Right hindlimb (tissue), 1 donor: ENCODE results near the gene HLA-DMA.
"Not testable (repeated sequence)": the region's sequence is repeated elsewhere in the genome, so short reads cannot be mapped to it uniquely, and the experiment has no call there.

Source experiments
- DNase-seq: peaks from one replicate; pipeline ENCODE4 v3.0.0-alpha.2; 2018

HLA-DMA gene

GRCh38 chr6:32953775-32954174, 878 bp upstream of the HLA-DMA start:
- no peak for DNase-seq

GRCh38 chr6:32950449-32950848, 2.4 kb downstream of the HLA-DMA start:
- no peak for DNase-seq

DNA sequence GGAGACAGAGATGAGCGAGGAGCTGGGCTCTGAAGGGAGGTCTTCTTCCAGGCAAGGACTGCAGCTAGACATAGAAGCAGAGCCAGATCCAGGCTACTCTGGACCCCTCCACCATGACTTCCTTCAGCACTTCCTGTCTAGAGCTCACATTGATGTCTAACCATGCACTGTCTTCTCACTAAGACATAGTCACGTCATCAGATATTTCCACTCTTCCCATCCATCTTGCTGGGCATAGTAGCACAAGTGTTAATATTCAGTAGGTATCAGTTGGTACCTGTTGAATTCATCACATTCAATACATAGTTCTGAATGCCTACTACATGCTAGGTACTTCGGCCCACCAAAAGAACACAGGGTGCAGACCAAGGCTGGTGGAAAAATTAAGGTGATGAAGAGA, 2.9 kb downstream of the HLA-DMA start:
- DNase-seq = no peak

DNA sequence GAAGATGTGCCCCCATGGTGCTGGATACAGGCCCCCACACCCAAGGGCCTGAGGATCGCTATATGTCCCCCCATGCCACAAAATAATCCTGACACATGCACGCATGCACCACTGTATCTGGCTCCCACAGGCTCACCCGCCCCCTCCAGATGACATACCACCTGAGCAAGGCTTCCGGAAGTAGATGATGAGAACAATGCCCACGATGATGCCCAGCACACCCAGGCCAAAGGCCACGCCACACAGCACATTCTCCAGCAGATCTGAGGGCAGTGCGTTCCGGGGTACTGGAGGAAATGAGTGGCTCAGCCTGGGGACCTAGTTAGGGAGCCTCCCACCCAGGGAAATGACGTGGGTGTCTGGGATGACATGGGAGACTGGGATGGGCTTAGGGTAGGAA, 3.8 kb downstream of the HLA-DMA start:
- DNase-seq = no peak

- DNase-seq = peak; percentile 37
These were observed 5.1 kb downstream of the HLA-DMA start for GRCh38 chr6:32947552-32948465.

DNA sequence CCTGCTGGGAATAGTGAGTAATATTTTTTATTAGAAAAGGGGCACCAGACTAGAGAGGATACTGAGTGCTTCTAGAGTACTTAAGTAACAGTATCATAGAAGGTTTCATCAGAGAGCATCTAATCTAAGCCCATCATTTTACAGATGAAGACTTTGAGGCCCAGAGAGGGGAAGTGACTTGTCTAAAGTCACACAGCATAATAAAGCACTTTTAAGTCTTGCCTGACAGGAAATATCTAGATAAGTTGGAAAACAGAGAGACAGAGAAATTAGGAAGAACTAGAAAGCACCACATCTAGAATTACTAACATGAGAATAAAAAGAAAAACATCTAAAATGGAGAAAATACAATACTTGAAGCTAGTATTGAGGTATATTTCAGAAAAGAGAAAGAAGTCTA, 6.0 kb downstream of the HLA-DMA start:
- DNase-seq = no peak

DNA sequence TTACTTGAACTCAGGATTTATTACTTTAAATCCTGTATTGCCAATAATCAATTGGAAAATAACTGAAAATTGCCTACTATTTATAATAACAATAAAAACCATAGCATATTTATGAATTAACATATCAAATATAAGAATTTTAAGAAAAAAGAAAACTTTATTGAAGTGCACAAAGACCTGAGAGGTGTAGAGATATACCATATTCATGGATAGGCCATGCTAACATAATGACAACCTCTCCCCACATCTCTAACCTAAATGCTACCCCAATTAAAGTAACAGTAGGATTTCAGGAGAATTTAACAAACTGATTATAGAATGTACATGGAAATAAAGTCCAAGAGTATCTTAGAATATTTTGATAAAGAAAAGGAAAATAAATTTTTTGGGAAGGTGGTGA, 6.9 kb downstream of the HLA-DMA start:
- DNase-seq = no peak

DNA sequence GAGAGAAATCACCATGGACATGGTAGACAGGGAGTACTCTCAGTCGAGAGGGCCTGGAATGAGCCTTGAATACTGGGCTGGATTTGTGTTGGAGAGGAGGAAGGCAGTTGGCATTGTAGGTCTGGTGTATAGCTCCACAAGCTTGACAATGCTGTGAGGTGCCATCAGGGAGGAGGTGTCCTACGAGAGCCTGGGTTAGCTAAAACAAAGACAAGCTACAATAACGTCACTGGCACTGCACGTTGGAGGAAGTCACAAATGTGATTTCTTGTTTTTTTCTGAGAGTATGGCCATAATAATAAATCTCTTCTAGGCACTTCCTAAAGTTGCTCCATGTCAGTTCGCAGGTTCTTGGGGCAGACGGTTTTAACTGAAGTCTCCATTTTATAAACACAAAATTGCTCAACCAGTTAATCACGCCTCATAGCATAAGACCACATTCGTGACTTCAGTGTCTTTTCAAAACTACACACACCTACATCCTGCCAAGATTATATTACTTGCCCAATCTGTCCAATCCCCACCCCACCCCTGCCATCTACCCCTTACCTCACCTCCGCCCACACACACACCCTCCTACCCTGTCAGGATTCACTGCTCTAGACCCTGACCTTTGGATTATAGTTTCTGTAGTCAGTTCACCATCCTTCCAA, 7.7 kb downstream of the HLA-DMA start:
- DNase-seq = no peak

DNA sequence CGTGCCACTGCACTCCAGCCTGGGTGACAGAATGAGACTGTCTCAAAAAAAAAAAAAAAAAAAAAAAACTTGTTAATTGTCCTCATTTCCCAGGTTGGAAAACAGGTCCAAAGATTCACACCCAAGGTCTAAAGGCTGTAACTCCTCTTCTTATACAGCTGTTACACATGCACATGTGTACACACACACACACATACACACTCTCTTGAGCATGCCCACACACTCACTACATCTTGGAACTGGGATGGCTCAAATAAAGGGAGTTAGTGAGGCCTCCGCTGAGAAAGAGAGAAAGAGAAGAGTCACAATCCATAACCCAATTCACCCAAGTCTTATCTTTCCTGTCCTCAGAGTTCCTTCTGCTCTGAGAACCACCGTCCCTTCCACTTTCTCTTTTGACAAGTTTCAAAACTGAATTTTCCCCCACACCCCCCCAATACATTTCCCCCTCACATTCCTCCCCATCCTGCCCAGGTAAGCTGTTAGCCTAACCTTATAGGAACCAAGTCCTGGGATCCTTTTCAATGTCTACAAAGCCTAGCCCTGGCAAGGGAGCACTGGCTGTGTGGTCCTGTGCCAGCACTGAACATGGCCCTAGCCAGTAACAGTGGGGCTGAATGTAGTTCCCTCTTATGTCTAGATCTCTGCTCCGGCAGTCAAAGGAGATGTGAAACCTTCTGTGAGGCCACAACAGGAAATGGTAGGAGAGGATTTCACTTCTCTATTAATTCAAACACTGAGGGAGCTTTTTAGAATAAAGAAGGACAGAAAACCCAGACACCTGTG, 8.8 kb downstream of the HLA-DMA start:
- no peak for DNase-seq

- not testable (repeated sequence) for DNase-seq
These were observed 10.3 kb downstream of the HLA-DMA start for GRCh38 chr6:32942555-32943123.

DNA sequence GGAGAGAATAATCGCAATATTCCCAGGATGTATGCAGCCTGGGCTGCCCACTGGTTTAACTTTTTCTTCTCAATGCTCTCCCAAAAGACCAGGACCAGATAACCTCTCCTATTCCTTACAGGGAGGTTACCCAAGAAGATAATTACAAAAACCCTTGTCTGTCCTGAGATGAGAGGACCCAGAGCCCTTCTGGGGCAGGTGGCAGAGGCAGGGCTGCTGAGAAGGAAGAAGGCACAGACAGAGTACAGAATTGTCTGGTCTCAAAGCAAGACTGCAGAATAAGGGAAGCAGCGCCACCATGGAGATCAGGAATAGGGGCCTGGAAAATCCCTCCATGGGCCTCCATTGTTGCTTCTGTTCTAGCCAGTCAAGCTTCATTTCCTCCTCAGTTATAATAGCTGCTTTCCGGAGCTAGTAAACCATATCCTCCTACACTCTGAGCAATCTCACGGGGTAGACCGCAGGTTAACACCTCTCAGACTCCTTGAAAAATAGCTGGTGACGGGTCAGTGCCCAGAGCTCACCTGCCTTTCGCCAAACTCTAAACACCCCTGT, 11.6 kb downstream of the HLA-DMA start:
- DNase-seq = no peak

DNA sequence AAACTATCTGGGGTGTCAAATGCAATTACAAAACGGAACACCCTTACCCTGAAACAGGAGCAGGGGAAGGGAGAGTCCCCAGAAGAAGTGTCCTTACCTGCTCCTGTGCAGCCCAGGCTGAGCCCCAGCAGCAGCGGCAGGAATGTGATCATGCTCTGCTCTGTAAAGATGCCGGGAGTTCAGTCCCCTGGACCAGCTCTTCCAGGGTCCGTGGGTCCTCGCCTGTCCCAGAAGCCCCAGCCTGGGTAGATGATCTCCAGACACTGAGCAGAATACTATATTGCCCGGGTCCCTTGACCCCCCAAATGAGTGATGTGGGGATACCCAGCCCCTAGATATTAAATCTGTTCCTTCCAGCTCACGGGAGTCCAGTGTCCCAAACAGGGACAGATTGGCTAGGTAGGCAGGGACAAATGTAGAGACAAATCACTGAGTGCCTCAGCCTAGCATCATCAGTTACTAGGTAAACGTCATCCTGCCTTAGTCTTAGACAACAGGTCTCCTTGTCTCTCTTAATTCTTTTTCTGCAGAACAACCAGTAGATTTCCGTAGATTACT, 12.2 kb downstream of the HLA-DMA start, which contains the start of gene HLA-DMB:
Gene HLA-DMB (minus strand): TSS at position 373 of the 558 bp plus-strand sequence. CDS start 221 bp downstream, at position 152.
- DNase-seq = peak; percentile 50

DNA sequence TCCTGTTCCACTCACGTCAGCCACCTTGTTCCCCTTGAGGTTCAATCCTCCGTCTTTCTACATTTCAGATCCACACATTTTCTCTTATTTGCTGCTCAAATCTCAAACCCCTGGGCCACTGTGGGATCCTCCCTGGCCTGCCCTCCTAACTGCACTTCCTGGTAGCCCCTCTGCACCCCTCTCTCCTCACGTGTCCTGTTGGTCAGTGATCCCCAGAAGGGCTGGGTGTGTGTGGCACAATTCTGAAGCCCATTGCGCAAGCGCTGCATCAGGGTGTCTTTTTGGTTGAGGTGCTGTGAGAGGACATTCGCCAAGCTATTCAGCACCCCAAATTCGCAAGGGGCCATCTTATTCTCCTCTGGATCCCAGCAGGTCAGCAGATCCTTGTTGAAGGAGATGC, 14.4 kb downstream of the HLA-DMA start:
- DNase-seq = no peak

GRCh38 chr6:32937230-32937633, 15.7 kb downstream of the HLA-DMA start:
- DNase-seq = no peak

DNA sequence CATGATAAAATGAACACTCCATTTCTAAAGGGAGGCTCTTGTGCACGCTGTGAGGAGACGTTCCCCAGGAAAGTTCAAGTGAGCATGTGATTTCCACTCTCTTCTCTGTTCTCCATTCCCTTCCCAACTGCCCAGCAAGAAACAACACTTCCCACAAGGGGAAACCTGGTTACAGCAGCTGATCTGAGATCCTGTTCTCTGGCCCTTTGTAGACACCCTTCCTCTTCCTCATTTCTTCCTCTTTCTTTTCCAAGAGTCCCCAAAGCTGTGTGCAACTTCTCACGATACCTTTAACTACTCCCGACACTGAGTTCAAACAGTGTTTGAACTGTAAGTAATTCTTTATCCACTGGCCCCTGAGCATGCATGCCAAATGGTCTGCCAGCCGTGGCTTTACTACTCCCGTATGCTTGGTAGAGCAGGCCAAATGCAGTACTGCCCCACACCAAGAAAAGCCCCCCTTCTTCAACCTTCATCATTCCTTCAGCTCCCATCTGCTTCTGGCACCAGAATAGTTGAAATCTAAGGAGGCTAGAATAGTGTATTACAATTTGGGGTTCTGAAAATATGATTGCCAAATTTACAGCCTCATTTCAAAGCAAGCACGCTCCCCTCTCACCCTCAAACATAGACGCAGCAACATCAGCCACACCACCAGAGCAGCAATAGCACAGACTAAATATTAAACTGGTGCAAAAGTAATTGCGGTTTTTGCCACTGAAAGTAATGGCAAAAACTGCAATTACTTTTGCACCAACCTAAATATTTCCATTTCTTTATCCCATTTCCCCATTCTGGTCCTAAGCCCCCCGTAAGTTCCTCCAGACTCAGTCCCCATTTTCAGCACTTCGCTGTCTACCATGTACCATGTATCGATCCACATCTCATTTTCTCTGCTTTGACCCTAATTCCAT, 16.4 kb downstream of the HLA-DMA start:
- no peak for DNase-seq

GRCh38 chr6:32935551-32936238, 17.2 kb downstream of the HLA-DMA start:
- DNase-seq = no peak

- peak; percentile 79 for DNase-seq
These were observed 19.2 kb downstream of the HLA-DMA start for GRCh38 chr6:32933661-32934085.

GRCh38 chr6:32932132-32932868, 20.6 kb downstream of the HLA-DMA start:
- DNase-seq = no peak

GRCh38 chr6:32931211-32931610, 21.7 kb downstream of the HLA-DMA start:
- DNase-seq = no peak

DNA sequence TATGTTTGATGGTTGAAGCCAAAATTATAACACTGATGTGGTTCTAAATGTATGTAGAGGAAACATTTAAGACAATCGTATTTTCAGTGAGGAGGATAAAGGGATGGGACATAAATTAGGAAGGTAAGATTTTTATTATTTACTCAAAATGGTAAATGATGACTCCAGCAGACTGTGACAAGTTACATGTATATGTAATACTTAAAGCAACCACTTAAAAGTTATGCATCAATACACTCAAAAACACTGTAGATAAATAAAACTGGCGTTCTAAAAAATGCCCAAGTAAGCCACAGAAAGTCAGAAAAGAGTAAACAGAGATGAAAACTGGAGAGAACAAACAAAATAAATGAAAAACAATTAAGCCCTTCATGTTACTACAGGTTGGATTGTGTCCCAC, 30.8 kb downstream of the HLA-DMA start:
- DNase-seq = no peak
